Subcutaneous adipose tissue (tissue), 4 donors: ENCODE data around the gene RFTN1. TPM values are rescaled to one million over a fixed set of nuclear protein-coding genes. Genes with fewer than 3 reads are reported as not detected.

Experiments used
- total RNA-seq, 4 donors: library from RNA; depleted of rRNA; stranded (reverse); fragments of >200 nt; gene quantifications; one replicate each; pipeline ENCODE4 v1.1.0, GENCODE V29; 2016
- TF ChIP-seq, protein P1 (sequence below): fragments of 450-650 bp; IDR thresholded peaks from one replicate; pipeline ENCODE4 v1.5.1; 2016; ENCODE audit warnings: low read depth, mild to moderate bottlenecking, control low read depth, antibody characterized with exemption, moderate library complexity

Gene RFTN1
- total RNA-seq, 4 donors from 2014 or later = 58.1 to 116 (median 97.4) TPM

DNA sequence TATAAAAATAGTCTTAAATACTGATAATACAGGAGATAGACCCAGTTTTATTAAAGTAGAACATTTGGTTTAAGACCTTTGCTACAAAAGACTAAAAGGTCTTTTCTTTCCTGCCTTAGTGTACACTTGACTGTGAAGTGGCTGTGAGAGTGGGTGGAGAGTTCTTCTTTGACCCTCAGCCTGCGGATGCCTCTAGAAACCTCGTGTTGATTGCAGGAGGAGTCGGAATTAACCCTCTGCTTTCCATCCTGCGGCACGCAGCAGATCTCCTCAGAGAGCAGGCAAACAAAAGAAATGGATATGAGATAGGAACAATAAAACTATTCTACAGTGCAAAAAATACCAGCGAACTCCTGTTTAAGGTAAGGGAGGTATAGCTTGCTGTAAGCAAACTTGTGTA lies 212.0 kb downstream of the RFTN1 start:
- TF ChIP-seq, protein P1, sequence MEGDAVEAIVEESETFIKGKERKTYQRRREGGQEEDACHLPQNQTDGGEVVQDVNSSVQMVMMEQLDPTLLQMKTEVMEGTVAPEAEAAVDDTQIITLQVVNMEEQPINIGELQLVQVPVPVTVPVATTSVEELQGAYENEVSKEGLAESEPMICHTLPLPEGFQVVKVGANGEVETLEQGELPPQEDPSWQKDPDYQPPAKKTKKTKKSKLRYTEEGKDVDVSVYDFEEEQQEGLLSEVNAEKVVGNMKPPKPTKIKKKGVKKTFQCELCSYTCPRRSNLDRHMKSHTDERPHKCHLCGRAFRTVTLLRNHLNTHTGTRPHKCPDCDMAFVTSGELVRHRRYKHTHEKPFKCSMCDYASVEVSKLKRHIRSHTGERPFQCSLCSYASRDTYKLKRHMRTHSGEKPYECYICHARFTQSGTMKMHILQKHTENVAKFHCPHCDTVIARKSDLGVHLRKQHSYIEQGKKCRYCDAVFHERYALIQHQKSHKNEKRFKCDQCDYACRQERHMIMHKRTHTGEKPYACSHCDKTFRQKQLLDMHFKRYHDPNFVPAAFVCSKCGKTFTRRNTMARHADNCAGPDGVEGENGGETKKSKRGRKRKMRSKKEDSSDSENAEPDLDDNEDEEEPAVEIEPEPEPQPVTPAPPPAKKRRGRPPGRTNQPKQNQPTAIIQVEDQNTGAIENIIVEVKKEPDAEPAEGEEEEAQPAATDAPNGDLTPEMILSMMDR = no peak

DNA sequence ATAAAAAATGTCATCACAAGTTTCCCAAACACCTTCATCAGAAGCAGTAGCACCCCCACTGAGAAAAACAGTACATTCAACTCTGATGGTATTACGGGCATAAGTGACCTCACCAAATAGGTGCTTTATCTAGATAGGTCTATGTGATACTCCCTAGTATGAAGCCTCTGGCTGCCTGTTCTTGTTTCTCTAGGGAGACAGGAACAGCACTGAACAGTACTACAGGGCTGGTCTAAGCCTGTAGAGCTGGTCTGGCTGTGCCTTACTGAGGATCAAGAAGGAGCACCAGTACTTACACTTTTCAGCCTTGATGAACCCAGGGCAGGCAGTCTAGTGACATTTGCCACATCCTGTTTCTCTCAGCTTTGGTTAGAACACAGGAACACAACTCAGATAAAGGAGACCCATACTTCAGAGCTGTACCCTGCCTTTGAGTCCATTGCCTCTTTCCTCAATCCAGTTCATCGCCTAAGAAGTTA lies 212.6 kb downstream of the RFTN1 start:
- TF ChIP-seq, protein P1 = no peak

DNA sequence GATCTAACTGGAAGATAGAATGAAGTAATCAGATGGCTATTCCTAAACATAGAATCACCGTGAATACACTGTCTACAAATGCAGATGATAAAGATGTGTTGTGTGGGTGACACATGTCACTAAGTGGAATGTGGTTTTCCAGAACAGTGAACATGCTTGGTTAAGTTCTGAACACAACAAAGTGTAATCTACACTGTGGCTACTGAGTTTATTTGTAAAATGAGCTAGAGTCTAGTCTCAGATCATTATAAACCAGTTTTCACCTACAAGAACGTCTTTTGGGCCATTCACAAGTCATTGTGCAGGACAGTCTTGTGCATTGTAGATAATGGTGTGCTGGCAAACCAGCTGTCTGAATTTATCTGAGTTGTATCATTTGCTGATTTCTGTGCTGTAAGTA lies 213.2 kb downstream of the RFTN1 start:
- TF ChIP-seq, protein P1 = no peak

DNA sequence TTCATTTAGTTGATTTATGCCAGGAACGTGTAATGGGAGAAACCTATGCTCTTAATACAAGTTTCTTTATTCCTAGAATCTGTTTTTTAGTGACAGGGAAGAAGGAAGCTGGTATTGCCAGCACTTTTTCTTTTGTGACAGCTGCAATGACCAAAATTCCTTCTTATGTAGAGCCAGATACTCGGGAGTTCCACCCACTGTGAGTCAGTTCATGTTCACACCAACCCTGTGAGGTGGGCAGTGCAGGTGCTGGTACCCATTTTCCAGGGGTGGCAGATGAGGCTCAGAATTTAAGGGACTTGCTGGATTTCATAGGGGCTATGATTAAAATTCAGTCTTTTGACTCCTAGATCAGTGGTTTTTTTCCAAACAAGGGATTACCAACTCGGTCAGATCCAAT lies 213.8 kb downstream of the RFTN1 start:
- TF ChIP-seq, protein P1 = no peak

DNA sequence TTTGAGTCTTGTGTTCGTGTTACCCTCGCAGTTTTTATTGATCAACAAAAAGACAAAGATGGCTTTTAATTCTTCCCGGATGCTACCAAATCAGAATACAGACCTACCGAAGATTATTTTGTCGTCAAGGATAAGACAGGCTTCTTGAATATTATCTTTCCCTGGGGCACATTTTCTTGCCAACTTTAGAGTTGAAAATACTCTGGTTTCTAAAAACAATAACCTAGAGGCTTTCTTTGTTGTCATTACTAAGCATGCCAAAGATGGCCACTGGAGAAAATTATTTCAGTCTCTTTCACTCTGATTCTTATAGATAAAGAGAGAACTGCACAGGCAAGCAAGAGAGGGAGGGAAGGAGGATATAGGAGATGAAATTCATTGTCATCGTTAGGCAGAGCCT lies 214.6 kb downstream of the RFTN1 start:
- TF ChIP-seq, protein P1 = no peak

DNA sequence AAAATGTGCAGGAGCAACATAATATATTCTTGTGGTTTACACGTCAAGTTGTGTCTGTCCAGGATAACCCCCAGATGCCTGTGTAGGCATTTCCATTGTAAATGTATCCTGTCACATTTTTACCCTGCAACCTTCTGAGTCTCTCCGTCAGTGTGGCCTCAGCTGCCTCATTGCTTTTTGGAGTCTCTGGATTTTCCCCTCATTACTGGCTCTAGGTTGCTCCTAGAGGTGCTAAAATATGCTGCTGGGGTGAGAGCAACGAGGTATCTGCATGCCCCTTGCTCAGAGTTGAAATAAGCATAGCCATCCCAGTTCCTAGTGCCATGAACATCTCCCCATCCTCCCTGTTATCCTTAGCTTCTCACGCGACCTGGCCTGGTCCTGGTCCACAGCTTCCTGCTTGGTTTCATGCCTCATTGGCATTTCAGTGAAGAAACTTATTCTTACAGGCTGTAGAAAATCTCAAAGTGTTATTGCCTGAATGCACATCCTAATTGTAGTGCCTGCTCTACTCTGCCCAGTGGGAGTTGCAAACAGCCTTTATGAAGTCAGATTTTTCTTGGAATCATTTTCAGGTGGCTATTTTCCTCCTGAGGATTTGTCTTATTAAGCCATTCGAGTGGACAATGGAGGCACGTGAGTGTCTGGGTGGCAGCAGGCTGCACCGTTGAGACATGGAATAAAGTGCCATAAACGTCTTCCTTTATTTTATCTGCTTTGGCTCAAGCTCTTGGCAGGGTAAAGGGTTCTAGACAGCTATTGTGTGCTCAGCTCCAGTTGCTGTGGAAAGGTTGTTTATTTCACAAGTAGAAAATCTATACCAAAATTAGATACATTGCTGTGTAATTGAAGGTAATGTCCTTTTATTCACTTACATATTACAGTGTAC lies 215.3 kb downstream of the RFTN1 start:
- TF ChIP-seq, protein P1 = no peak

DNA sequence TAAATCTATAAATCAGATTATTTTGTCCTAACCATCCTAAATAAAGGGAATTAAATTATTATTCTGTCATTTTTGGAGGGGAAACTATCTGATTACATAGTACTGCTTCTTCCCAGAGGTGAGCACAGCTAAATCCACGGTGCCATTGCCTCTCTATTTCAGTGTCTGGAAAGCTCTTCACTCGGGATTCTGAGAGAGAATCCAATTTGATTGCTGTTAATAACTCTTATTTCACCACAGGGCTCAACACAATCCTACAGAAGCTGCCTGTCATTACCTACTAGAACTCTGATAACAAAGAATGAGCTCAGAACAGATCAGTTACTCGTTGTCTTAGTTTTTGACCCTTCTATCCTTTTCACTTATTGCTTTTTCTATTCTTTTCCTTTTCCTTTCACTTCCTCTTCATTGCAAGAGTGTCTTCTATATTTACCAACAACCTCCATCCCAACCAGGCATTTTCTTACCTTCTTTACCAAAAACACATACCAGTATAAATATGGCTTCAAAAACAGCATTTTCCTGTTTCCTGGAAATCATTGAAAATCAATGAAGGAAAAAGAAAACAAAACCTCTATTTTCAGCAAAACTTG lies 218.1 kb downstream of the RFTN1 start:
- TF ChIP-seq, protein P1 = no peak
